Measurements from ENCODE around the gene LARGE2.

GRCh38 chr11:45910623-45911022 lies 11.8 kb upstream of the LARGE2 start:
- TF ChIP-seq EZH2 (IDR thresholded peaks at IDR 0.05; ENCODE audit: borderline replicate concordance, low read depth, low read length, severe bottlenecking) (no peak), CTCF (IDR thresholded peaks at IDR 0.05; ENCODE audit: extremely low read depth in 1 of 2, insufficient read depth in 1 of 2, low read depth in 1 of 2, low read length in 2 of 2) (no peak), FOS (IDR thresholded peaks at IDR 0.05; ENCODE audit: borderline replicate concordance, insufficient read depth, low read length) (no peak), MAX (IDR thresholded peaks at IDR 0.05; ENCODE audit: insufficient read depth, insufficient read length) (no peak), JUN (IDR thresholded peaks at IDR 0.05; ENCODE audit: borderline replicate concordance, insufficient read depth, insufficient read length, low read depth) (no peak)

Measured in endothelial cell of umbilical vein (primary cell).